GM12878 (cell line): ENCODE measurements around the gene WHAMM. TPM values are rescaled to one million over a fixed set of nuclear protein-coding genes. Genes with fewer than 3 reads are reported as not detected.

Experiments
- ATAC-seq: fragments of 200-7000 bp; cut with Tn5 transposase; 3 replicates; pipeline ENCODE4 v1.9.1; 2020; ENCODE audit warnings: mild to moderate bottlenecking, moderate library complexity
- BruUV-seq: library from RNA; stranded (reverse); fragments of 400-500 nt; replicated peaks from 2 replicates; lab custom pipeline; 2021; lab: Mats Ljungman, UMichigan
- CTCF ChIA-PET: fragments of 300-600 bp; sonication (Branson Sonifier 250); formaldehyde crosslinking; extraction: SDS; loops from one replicate; lab custom pipeline; 2021; ENCODE audit warnings: inconsistent platforms; lab: Yijun Ruan, JAX
- POLR2A ChIA-PET: fragments of 350-600 bp; formaldehyde crosslinking; extraction: SDS; loops from one replicate; lab custom pipeline; 2021; ENCODE audit warnings: inconsistent platforms; lab: Charles Lee
- RAD21 ChIA-PET: fragments of 300-600 bp; sonication (Branson Sonifier 250); formaldehyde crosslinking; loops from one replicate; lab custom pipeline; 2023; ENCODE audit warnings: antibody characterized with exemption; ENCODE audit not compliant: unreplicated experiment; lab: Charles Lee
- SMC1A ChIA-PET: fragments of 300-600 bp; sonication (Branson Sonifier 250); formaldehyde crosslinking; loops from one replicate; lab custom pipeline; 2023; ENCODE audit not compliant: unreplicated experiment, uncharacterized antibody; lab: Charles Lee
- DNase-seq: peaks from one replicate; pipeline ENCODE4 v3.0.0-alpha.2; 2011; ENCODE audit warnings: low read depth, low spot score
- FAIRE-seq: peaks from 3 replicates; lab custom pipeline; 2011; peaks lifted over from hg19 to GRCh38; lab: Jason Lieb, UNC
- H2AFZ ChIP-seq: 2 replicates; pipeline ENCODE4 v1.6.0; 2011; ENCODE audit warnings: low read depth, low read length, control low read depth; ENCODE audit not compliant: control insufficient read depth
- H3K27ac ChIP-seq: 2 replicates; pipeline ENCODE4 v1.5.1; 2011; ENCODE audit warnings: control low read depth; ENCODE audit not compliant: control insufficient read depth, insufficient read depth
- H3K27me3 ChIP-seq, 2 experiments: replicated peaks in 1 of 2; 2 replicates each; pipeline versions ENCODE4 v1.6.0 to v1.6.1; 2011; ENCODE audit warnings: low read length in 1 of 2; ENCODE audit not compliant: control insufficient read depth in 2 of 2, insufficient read depth in 2 of 2
- H3K36me3 ChIP-seq, 2 experiments: 2 replicates each; pipeline ENCODE4 v1.5.1; 2011; ENCODE audit warnings: low read length in 1 of 2; ENCODE audit not compliant: control insufficient read depth in 2 of 2, insufficient read depth in 2 of 2
- H3K4me1 ChIP-seq: 2 replicates; pipeline ENCODE4 v1.6.1; 2011; ENCODE audit warnings: mild to moderate bottlenecking, low read length, moderate library complexity, mixed read lengths; ENCODE audit not compliant: control insufficient read depth, insufficient read depth
- H3K4me2 ChIP-seq: 2 replicates; pipeline ENCODE4 v1.6.0; 2011; ENCODE audit warnings: control low read depth; ENCODE audit not compliant: control insufficient read depth, insufficient read depth
- H3K4me3 ChIP-seq: fragments of 200-600 bp; sonication (generic); 2 replicates; pipeline ENCODE4 v1.5.1; 2016
- H3K79me2 ChIP-seq: 2 replicates; pipeline ENCODE4 v1.6.0; 2011; ENCODE audit warnings: low read length; ENCODE audit not compliant: control insufficient read depth, insufficient read depth
- H3K9ac ChIP-seq: 2 replicates; pipeline ENCODE4 v1.8.0; 2011; ENCODE audit warnings: low read length, control low read depth, mixed read lengths; ENCODE audit not compliant: control insufficient read depth, insufficient read depth
- H3K9me3 ChIP-seq: replicated peaks from 3 replicates; pipeline ENCODE4 v1.5.1; 2011; ENCODE audit warnings: mild to moderate bottlenecking, low read length; ENCODE audit not compliant: control insufficient read depth, insufficient read depth
- H4K20me1 ChIP-seq: 2 replicates; pipeline ENCODE4 v1.6.0; 2011; ENCODE audit not compliant: control insufficient read depth, insufficient read depth
- FOXM1 ChIP-seq: IDR thresholded peaks from 2 replicates; pipeline ENCODE4 v1.6.1; 2012; ENCODE audit warnings: low read depth, mild to moderate bottlenecking, inconsistent platforms, low read length, moderate library complexity
- LARP7 ChIP-seq: fragments of 450-650 bp; IDR thresholded peaks from 2 replicates; pipeline ENCODE4 v1.6.1; 2017; ENCODE audit warnings: mild to moderate bottlenecking
- NR2C1 ChIP-seq: fragments of 450-650 bp; IDR thresholded peaks from 2 replicates; pipeline ENCODE4 v1.6.1; 2017; ENCODE audit warnings: antibody characterized with exemption, mild to moderate bottlenecking, moderate library complexity
- RB1 ChIP-seq: fragments of 450-650 bp; formaldehyde crosslinking; IDR thresholded peaks from 2 replicates; pipeline ENCODE4 v1.6.1; 2017; ENCODE audit warnings: mild to moderate bottlenecking, borderline replicate concordance
- RBBP5 ChIP-seq: fragments of 200-600 bp; sonication (generic); conservative IDR thresholded peaks from 2 replicates; pipeline ENCODE4 v1.6.1; 2016
- SREBF2 ChIP-seq: IDR thresholded peaks from 2 replicates; pipeline ENCODE4 v1.6.1; 2012; ENCODE audit warnings: mild to moderate bottlenecking, low read length
- ZNF274 ChIP-seq: IDR thresholded peaks from one replicate; pipeline ENCODE4 v1.8.0; 2011; ENCODE audit not compliant: insufficient read length, insufficient read depth
- WGBS: methylation state at CpG from one replicate; pipeline ENCODE4 v1.1.6; 2016; ENCODE audit warnings: low lambda C conversion rate; ENCODE audit not compliant: insufficient replicate concordance, insufficient coverage; ENCODE audit errors: missing lambda C conversion rate; 5-methylcytosine and 5-hydroxymethylcytosine counted together
- in situ Hi-C: fragments of 300-500 bp; cut with MboI; formaldehyde crosslinking; loops from 9 replicates; pipeline ENCODE4 v1.14.3; 2018; ENCODE audit warnings: mixed read lengths
- intact Hi-C: fragments of 100-400 bp; cut with micrococcal nuclease; formaldehyde crosslinking; loops from one replicate; pipeline ENCODE4 v1.14.2; 2022; ENCODE audit not compliant: unreplicated experiment
- polyA plus RNA-seq, 11 experiments: library from polyadenylated mRNA; depleted of rRNA in 4 of 11; unstranded in 6 of 11; stranded (reverse) in 5 of 11; fragments of >200 nt; fragmentation: Nextera tagmentation in 4 of 11; fragmentation: Illumina TruSeq in 1 of 11; extraction: Ambion mirVana in 4 of 11; extraction: Trizol in 1 of 11; gene quantifications; 1 replicate in 1 of 11; 2 replicates in 10 of 11; pipeline versions ENCODE4 v1.2.1 to v1.2.3, GENCODE V29; 2011 to 2016; ENCODE audit warnings: inconsistent platforms in 2 of 11, missing spikeins in 2 of 11, low read depth in 1 of 11
- total RNA-seq, 4 experiments: library from RNA; depleted of rRNA in 3 of 4; stranded (reverse); fragments of >200 nt in 3 of 4; fragmentation: Illumina TruSeq in 1 of 4; extraction: Trizol in 1 of 4; gene quantifications; 2 replicates each; pipeline versions ENCODE4 v1.2.1 to v1.2.3, GENCODE V29; 2013 to 2021
- TF ChIP-seq, protein P1 (sequence below), 3 experiments: IDR thresholded peaks in 2 of 3; conservative IDR thresholded peaks in 1 of 3; 2 replicates each; pipeline ENCODE4 v1.5.1; 2011; ENCODE audit warnings: low read depth in 3 of 3, low read length in 3 of 3, mild to moderate bottlenecking in 3 of 3, control low read depth in 2 of 3, moderate library complexity in 2 of 3, inconsistent platforms in 1 of 3, mixed read lengths in 1 of 3; ENCODE audit not compliant: control insufficient read depth in 2 of 3, insufficient read depth in 1 of 3; ENCODE audit errors: extremely low read depth in 1 of 3
- TF ChIP-seq, protein P2 (sequence below): fragments of 150-350 bp; IDR thresholded peaks from 2 replicates; pipeline ENCODE4 v1.6.1; 2016; ENCODE audit warnings: low read depth, low read length
- TF ChIP-seq, protein P3 (sequence below): fragments of 150-350 bp; IDR thresholded peaks from 2 replicates; pipeline ENCODE4 v1.6.1; 2014; ENCODE audit warnings: mild to moderate bottlenecking, low read depth, low read length

The WHAMM gene
- total and polyA plus RNA-seq, 10 of the 15 experiments (the other 5 are each of a cell fraction or from before 2014, with no cell fraction given) = 0.87 to 6.7 (median 2.5) TPM

DNA sequence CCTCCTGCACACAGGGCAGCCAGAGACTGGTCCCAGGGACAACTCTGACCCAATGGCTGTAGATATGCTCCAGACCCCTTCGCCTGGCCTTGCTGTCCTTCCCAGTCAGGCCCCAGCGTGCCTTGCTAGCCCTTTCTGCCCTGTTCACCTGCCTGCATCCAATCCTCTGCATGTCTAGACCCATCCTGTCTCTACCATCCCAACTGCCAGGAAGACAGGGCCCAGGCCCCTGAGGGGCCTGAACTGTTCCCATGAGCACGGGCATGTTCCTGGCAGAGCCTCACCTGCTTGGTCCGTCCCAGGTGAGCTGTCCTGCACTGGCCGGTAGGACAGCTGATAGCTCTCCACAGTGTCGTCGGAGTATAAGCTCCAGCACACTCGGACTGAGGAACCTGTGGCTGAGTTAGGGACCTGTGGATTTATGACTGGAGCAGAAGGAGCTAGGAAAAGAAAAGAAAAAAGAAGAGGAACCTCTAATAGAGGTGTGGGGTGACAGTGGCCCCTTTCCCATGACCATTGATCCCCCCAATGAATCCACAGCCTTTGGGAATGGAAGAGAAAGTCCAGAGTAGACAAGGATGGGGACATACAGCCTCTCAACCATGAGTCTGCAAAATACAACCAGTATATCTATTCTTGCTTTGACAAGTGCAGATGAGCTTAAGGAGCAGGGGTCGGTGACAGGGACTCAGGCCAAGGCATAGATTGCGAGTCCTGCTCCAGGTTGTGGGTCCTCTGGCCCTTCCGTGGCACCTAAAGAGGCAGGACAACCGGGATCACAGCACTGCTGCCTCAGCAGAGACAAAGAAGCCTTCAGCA, 37.4 kb upstream of the WHAMM start:
- no peak overlapping the region for H3K4me3 ChIP-seq
- no peak overlapping the region for H3K27ac ChIP-seq
- ChIA-PET RAD21 (no interaction called here), SMC1A (no interaction called here), CTCF (interaction anchor here (1.6 kb wide), 1 partner anchor 228 kb away, joined by 5 read pairs; no protein-coding TSS in a partner anchor), POLR2A (no interaction called here)
- no peak for ATAC-seq
- no TSS peak for BruUV-seq
- FAIRE-seq = no peak
- H3K79me2 ChIP-seq = no peaks in the 10 kb centered on the region
- intact Hi-C loops = no loop called here
- WGBS = 71% methylated on average over 12 of the region's 12 CpGs
- no peaks in the 10 kb centered on the region for H4K20me1 ChIP-seq
- no peaks in the 10 kb centered on the region; the same call in 2 of the 3 replicates for H3K9me3 ChIP-seq
- no peaks in the 10 kb centered on the region for H3K27me3 ChIP-seq
- TF ChIP-seq RBBP5 (no peak), ZNF274 (no peak), LARP7 (no peak), NR2C1 (no peak), FOXM1 (no peak), RB1 (no peak), SREBF2 (no peak)
- TF ChIP-seq, protein P1, sequence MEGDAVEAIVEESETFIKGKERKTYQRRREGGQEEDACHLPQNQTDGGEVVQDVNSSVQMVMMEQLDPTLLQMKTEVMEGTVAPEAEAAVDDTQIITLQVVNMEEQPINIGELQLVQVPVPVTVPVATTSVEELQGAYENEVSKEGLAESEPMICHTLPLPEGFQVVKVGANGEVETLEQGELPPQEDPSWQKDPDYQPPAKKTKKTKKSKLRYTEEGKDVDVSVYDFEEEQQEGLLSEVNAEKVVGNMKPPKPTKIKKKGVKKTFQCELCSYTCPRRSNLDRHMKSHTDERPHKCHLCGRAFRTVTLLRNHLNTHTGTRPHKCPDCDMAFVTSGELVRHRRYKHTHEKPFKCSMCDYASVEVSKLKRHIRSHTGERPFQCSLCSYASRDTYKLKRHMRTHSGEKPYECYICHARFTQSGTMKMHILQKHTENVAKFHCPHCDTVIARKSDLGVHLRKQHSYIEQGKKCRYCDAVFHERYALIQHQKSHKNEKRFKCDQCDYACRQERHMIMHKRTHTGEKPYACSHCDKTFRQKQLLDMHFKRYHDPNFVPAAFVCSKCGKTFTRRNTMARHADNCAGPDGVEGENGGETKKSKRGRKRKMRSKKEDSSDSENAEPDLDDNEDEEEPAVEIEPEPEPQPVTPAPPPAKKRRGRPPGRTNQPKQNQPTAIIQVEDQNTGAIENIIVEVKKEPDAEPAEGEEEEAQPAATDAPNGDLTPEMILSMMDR (IDR thresholded peaks at IDR 0.05 in 2 of 3, conservative IDR thresholded peaks at IDR 0.05 in 1 of 3; ENCODE audit: control insufficient read depth in 2 of 3, extremely low read depth in 1 of 3, insufficient read depth in 1 of 3, low read depth in 3 of 3, low read length in 3 of 3) = no peak
- TF ChIP-seq, protein P2, sequence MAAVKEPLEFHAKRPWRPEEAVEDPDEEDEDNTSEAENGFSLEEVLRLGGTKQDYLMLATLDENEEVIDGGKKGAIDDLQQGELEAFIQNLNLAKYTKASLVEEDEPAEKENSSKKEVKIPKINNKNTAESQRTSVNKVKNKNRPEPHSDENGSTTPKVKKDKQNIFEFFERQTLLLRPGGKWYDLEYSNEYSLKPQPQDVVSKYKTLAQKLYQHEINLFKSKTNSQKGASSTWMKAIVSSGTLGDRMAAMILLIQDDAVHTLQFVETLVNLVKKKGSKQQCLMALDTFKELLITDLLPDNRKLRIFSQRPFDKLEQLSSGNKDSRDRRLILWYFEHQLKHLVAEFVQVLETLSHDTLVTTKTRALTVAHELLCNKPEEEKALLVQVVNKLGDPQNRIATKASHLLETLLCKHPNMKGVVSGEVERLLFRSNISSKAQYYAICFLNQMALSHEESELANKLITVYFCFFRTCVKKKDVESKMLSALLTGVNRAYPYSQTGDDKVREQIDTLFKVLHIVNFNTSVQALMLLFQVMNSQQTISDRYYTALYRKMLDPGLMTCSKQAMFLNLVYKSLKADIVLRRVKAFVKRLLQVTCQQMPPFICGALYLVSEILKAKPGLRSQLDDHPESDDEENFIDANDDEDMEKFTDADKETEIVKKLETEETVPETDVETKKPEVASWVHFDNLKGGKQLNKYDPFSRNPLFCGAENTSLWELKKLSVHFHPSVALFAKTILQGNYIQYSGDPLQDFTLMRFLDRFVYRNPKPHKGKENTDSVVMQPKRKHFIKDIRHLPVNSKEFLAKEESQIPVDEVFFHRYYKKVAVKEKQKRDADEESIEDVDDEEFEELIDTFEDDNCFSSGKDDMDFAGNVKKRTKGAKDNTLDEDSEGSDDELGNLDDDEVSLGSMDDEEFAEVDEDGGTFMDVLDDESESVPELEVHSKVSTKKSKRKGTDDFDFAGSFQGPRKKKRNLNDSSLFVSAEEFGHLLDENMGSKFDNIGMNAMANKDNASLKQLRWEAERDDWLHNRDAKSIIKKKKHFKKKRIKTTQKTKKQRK = no peak
- TF ChIP-seq, protein P3, sequence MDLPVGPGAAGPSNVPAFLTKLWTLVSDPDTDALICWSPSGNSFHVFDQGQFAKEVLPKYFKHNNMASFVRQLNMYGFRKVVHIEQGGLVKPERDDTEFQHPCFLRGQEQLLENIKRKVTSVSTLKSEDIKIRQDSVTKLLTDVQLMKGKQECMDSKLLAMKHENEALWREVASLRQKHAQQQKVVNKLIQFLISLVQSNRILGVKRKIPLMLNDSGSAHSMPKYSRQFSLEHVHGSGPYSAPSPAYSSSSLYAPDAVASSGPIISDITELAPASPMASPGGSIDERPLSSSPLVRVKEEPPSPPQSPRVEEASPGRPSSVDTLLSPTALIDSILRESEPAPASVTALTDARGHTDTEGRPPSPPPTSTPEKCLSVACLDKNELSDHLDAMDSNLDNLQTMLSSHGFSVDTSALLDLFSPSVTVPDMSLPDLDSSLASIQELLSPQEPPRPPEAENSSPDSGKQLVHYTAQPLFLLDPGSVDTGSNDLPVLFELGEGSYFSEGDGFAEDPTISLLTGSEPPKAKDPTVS = no peak
- no peaks in the 10 kb centered on the region for H3K4me1 ChIP-seq
- in situ Hi-C loops = no loop called here
- H3K36me3 ChIP-seq = no peaks in the 10 kb centered on the region; a peak in 1 of 4 replicates
- no peak overlapping the region for H3K9ac ChIP-seq
- no peak overlapping the region for H3K4me2 ChIP-seq
- DNase-seq = no peak
- H2AFZ ChIP-seq = no peak overlapping the region
